PC-9 (cell line): ENCODE results near the gene ALB. TPM values are rescaled to one million over a fixed set of nuclear protein-coding genes. Genes with fewer than 3 reads are reported as not detected.

Source experiments
- BruUV-seq: library from RNA; stranded (reverse); fragments of 400-500 nt; replicated peaks from 2 replicates; lab custom pipeline; 2021; lab: Mats Ljungman, UMichigan
- CTCF ChIA-PET: fragments of 300-600 bp; sonication (Branson Sonifier 250); formaldehyde crosslinking; loops from one replicate; lab custom pipeline; 2022; ENCODE audit warnings: antibody characterized with exemption; lab: Charles Lee
- POLR2A ChIA-PET: fragments of 300-600 bp; sonication (Branson Sonifier 250); formaldehyde crosslinking; loops from one replicate; lab custom pipeline; 2022; ENCODE audit warnings: antibody characterized with exemption; ENCODE audit not compliant: unreplicated experiment; lab: Charles Lee
- DNase-seq, 2 experiments: peaks; one replicate each; pipeline versions ENCODE4 v3.0.0 to v3.0.0-alpha.2; 2015 to 2022; ENCODE audit warnings: mixed read lengths in 1 of 2
- H2AFZ ChIP-seq: fragments of 200-600 bp; sonication (generic); 2 replicates; pipeline ENCODE4 v1.8.1; 2017; ENCODE audit warnings: antibody characterized with exemption
- H3F3A ChIP-seq: fragments of 200-600 bp; sonication (generic); 2 replicates; pipeline ENCODE4 v1.8.1; 2017; ENCODE audit warnings: antibody characterized with exemption, mild to moderate bottlenecking, low read depth; ENCODE audit not compliant: insufficient read depth
- H3K27ac ChIP-seq: fragments of 200-600 bp; sonication (generic); 2 replicates; pipeline ENCODE4 v1.6.1; 2016; ENCODE audit warnings: mixed run types
- H3K27me3 ChIP-seq: fragments of 200-600 bp; sonication (generic); 2 replicates; pipeline ENCODE4 v1.6.1; 2016; ENCODE audit warnings: low read depth, mixed run types; ENCODE audit not compliant: insufficient read depth
- H3K36me3 ChIP-seq: fragments of 200-600 bp; sonication (generic); 2 replicates; pipeline ENCODE4 v1.6.1; 2016; ENCODE audit warnings: low read depth, mixed run types
- H3K4me1 ChIP-seq: fragments of 200-600 bp; sonication (generic); replicated peaks from 2 replicates; pipeline ENCODE4 v1.6.1; 2016; ENCODE audit warnings: mixed run types; ENCODE audit not compliant: insufficient read depth
- H3K4me2 ChIP-seq: fragments of 200-600 bp; sonication (generic); 2 replicates; pipeline ENCODE4 v1.6.1; 2017; ENCODE audit warnings: mixed run types
- H3K4me3 ChIP-seq: fragments of 200-600 bp; sonication (generic); 2 replicates; pipeline ENCODE4 v1.6.1; 2016; ENCODE audit warnings: mixed run types
- H3K79me2 ChIP-seq: fragments of 200-600 bp; sonication (generic); 2 replicates; pipeline ENCODE4 v1.6.1; 2017; ENCODE audit warnings: low read depth, mixed run types
- H3K9me2 ChIP-seq: fragments of 200-600 bp; sonication (generic); 2 replicates; pipeline ENCODE4 v1.8.1; 2017; ENCODE audit warnings: mild to moderate bottlenecking; ENCODE audit not compliant: insufficient read depth
- H3K9me3 ChIP-seq: fragments of 200-600 bp; sonication (generic); 2 replicates; pipeline ENCODE4 v1.8.1; 2016; ENCODE audit warnings: low read depth; ENCODE audit not compliant: insufficient read depth
- H4K20me1 ChIP-seq: fragments of 200-600 bp; sonication (generic); 2 replicates; pipeline ENCODE4 v1.8.1; 2017; ENCODE audit not compliant: insufficient read depth
- CTCF ChIP-seq: fragments of 200-600 bp; sonication (generic); conservative IDR thresholded peaks from 2 replicates; pipeline ENCODE4 v1.6.1; 2017; ENCODE audit warnings: mixed run types, antibody characterized with exemption, mild to moderate bottlenecking, moderate library complexity
- EZH2 ChIP-seq: fragments of 200-600 bp; sonication (generic); IDR thresholded peaks from 2 replicates; pipeline ENCODE4 v1.8.0; 2017; ENCODE audit warnings: antibody characterized with exemption, low read depth
- intact Hi-C: fragments of 100-400 bp; cut with micrococcal nuclease; formaldehyde crosslinking; loops from one replicate; pipeline ENCODE4 v1.10.0; 2022; ENCODE audit not compliant: unreplicated experiment
- total RNA-seq: library from RNA; stranded (reverse); gene quantifications from 2 replicates; pipeline ENCODE4 v1.2.3, GENCODE V29; 2021

The ALB gene
- total RNA-seq, 1 experiment from 2014 or later = not detected

DNA sequence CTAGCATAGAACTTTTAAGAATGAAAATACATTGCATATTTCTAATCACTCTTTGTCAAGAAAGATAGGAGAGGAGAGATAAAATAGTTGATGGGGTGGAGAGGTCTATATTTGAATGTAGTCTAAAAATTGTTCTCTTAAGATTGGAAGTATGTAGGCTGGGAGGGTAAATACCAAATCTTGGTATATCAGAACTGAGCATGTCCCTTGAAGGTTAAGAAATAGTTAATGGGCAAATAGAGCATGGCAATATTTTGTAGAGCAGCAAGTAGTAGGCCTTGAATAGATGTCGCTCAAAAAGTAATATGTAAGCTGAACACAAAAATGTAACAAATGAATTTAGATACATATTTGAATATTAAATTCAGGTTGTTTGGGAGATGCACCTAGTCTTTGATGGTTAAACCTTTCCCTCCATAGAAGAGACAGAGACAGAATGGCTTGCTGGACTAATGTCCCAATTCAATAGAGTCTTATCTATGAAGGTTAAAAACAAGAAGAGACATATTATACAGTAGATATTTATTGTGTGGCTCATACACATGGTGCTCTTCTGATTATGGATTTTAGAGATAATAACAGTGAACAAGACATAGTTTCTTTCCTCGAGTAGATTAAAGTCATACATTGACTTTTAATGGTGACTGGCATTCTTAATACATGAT is 12.5 kb downstream of the ALB start:
- Histone ChIP-seq H3K79me2 (no peaks in the 10 kb centered on the region), H3K9me3 (no peaks in the 10 kb centered on the region), H3K27ac (no peak overlapping the region), H4K20me1 (no peaks in the 10 kb centered on the region), H3K27me3 (no peaks in the 10 kb centered on the region), H3K36me3 (no peaks in the 10 kb centered on the region), H3K4me1 (no peaks in the 10 kb centered on the region), H2AFZ (no peak overlapping the region), H3K4me3 (no peak overlapping the region), H3K9me2 (no peaks in the 10 kb centered on the region), H3K4me2 (no peak overlapping the region), H3F3A (no peaks in the 10 kb centered on the region)
- DNase-seq = no peak
- TF ChIP-seq EZH2 (no peak), CTCF (no peak)
- no TSS peak for BruUV-seq
- ChIA-PET POLR2A (no interaction called here), CTCF (no interaction called here)
- intact Hi-C loops = no loop called here

- intact Hi-C loops = no loop called here
- no peak overlapping the region for H2AFZ ChIP-seq
- no peak overlapping the region for H3K4me3 ChIP-seq
- H3F3A ChIP-seq = no peaks in the 10 kb centered on the region
- H3K36me3 ChIP-seq = no peaks in the 10 kb centered on the region
- POLR2A ChIA-PET = no interaction called here
- no peaks in the 10 kb centered on the region for H3K9me2 ChIP-seq
- H4K20me1 ChIP-seq = no peaks in the 10 kb centered on the region
- H3K79me2 ChIP-seq = no peaks in the 10 kb centered on the region
- no peaks in the 10 kb centered on the region for H3K27me3 ChIP-seq
- no TSS peak for BruUV-seq
- no peak for TF ChIP-seq CTCF
- CTCF ChIA-PET = interaction anchor here (0.5 kb wide), 1 partner anchor 451 kb away, joined by 3 read pairs; no protein-coding TSS in a partner anchor
- DNase-seq = no peak
- H3K9me3 ChIP-seq = no peaks in the 10 kb centered on the region
- H3K27ac ChIP-seq = no peak overlapping the region
- H3K4me1 ChIP-seq = no peaks in the 10 kb centered on the region
- no peak overlapping the region for H3K4me2 ChIP-seq
Measured at GRCh38 chr4:73417342-73417741, 13.3 kb downstream of the ALB start.

- H3K9me2 ChIP-seq = no peaks in the 10 kb centered on the region
- H3K4me2 ChIP-seq = no peak overlapping the region
- H3K4me3 ChIP-seq = no peak overlapping the region
- no peaks in the 10 kb centered on the region for H3K9me3 ChIP-seq
- BruUV-seq = no TSS peak
- no peaks in the 10 kb centered on the region for H3K27me3 ChIP-seq
- CTCF ChIA-PET = interaction anchor here (0.5 kb wide), 1 partner anchor 450 kb away, joined by 3 read pairs; no protein-coding TSS in a partner anchor
- DNase-seq = no peak
- no peaks in the 10 kb centered on the region for H3K4me1 ChIP-seq
- H3K79me2 ChIP-seq = no peaks in the 10 kb centered on the region
- no peak overlapping the region for H2AFZ ChIP-seq
- H3K36me3 ChIP-seq = no peaks in the 10 kb centered on the region
- H3F3A ChIP-seq = no peaks in the 10 kb centered on the region
- H4K20me1 ChIP-seq = no peaks in the 10 kb centered on the region
- intact Hi-C loops = no loop called here
- H3K27ac ChIP-seq = no peak overlapping the region
- TF ChIP-seq CTCF = no peak
- no peak for TF ChIP-seq EZH2
- POLR2A ChIA-PET = no interaction called here
Measured at GRCh38 chr4:73417973-73418372, 13.9 kb downstream of the ALB start.
